AG04450 (cell line): Measurements from ENCODE around the gene NXPE4. TPM values are rescaled to one million over a fixed set of nuclear protein-coding genes. Genes with fewer than 3 reads are reported as not detected.
A peak's percentile ranks its signal among the peaks of the same experiment; 100 is the strongest.

Source experiments
- CTCF ChIA-PET: fragments of 300-600, 350-600 bp; formaldehyde crosslinking; extraction: SDS; loops from one replicate; lab custom pipeline; 2022; ENCODE audit warnings: antibody characterized with exemption, inconsistent platforms; lab: Charles Lee
- POLR2A ChIA-PET: fragments of 350-600 bp; formaldehyde crosslinking; extraction: SDS; loops from one replicate; lab custom pipeline; 2021; ENCODE audit warnings: antibody characterized with exemption, inconsistent platforms; lab: Yijun Ruan, JAX
- DNase-seq: peaks from one replicate; pipeline ENCODE4 v3.0.0-alpha.2; 2011; ENCODE audit warnings: low read depth, low spot score
- H3K27ac ChIP-seq: one replicate; pipeline ENCODE4 v1.5.1; 2012; ENCODE audit warnings: low read depth, low read length, control low read depth
- H3K27me3 ChIP-seq: one replicate; pipeline ENCODE4 v1.6.0; 2012; ENCODE audit warnings: low read length; ENCODE audit not compliant: control insufficient read depth, insufficient read depth
- H3K4me3 ChIP-seq: 2 replicates; pipeline ENCODE4 v1.5.1; 2011; ENCODE audit warnings: mild to moderate bottlenecking, low read depth, low read length, control low read depth
- H3K9me3 ChIP-seq: 2 replicates; pipeline ENCODE4 v1.5.1; 2012; ENCODE audit warnings: low read length; ENCODE audit not compliant: control insufficient read depth, insufficient read depth
- polyA plus RNA-seq: library from polyadenylated mRNA; depleted of rRNA; stranded (reverse); fragments of >200 nt; gene quantifications from 2 replicates; pipeline ENCODE4 v1.2.3, GENCODE V29; 2011
- TF ChIP-seq, protein P1 (sequence below): IDR thresholded peaks from 2 replicates; pipeline ENCODE4 v1.5.1; 2011; ENCODE audit warnings: low read depth, low read length, control low read depth, inconsistent platforms

NXPE4 gene
- polyA plus RNA-seq, 1 experiment = not detected

GRCh38 chr11:114587398-114587953 lies 8.1 kb downstream of the NXPE4 start:
- CTCF ChIA-PET = interaction anchor here (0.6 to 1.6 kb wide), 3 partner anchors 245 to 468 kb away, joined by 3 to 5 read pairs (median 3); no protein-coding TSS in a partner anchor
- H3K27me3 ChIP-seq = no peaks in the 10 kb centered on the region
- TF ChIP-seq, protein P1, sequence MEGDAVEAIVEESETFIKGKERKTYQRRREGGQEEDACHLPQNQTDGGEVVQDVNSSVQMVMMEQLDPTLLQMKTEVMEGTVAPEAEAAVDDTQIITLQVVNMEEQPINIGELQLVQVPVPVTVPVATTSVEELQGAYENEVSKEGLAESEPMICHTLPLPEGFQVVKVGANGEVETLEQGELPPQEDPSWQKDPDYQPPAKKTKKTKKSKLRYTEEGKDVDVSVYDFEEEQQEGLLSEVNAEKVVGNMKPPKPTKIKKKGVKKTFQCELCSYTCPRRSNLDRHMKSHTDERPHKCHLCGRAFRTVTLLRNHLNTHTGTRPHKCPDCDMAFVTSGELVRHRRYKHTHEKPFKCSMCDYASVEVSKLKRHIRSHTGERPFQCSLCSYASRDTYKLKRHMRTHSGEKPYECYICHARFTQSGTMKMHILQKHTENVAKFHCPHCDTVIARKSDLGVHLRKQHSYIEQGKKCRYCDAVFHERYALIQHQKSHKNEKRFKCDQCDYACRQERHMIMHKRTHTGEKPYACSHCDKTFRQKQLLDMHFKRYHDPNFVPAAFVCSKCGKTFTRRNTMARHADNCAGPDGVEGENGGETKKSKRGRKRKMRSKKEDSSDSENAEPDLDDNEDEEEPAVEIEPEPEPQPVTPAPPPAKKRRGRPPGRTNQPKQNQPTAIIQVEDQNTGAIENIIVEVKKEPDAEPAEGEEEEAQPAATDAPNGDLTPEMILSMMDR = no peak
- DNase-seq = no peak
- H3K4me3 ChIP-seq = no peak overlapping the region
- POLR2A ChIA-PET = no interaction called here
- H3K9me3 ChIP-seq = peaks cover 3% of the 10 kb centered on the region; the same call in 1 of the 2 replicates
- no peak overlapping the region for H3K27ac ChIP-seq

DNA sequence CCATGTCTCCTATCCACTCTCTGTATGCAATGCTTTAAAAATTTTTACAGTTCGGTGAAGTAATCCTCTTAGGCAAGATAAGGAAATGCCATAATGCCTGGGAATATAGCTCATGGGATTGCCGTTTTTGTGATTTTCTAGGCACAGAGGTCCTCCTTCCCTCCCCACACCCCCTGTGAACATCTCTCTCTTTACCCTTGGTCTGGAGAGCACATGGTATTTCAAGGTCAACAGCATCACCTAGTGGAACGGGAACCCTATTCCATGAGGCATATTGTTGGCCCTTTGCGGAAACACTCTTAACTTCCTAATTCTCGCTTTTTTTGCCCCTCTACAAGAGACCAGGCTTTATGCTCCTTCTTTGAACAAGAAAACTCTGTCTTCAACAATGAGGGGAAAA lies 8.8 kb downstream of the NXPE4 start:
- DNase-seq = no peak
- Histone ChIP-seq H3K4me3 (no peak overlapping the region), H3K27me3 (no peaks in the 10 kb centered on the region), H3K27ac (no peak overlapping the region), H3K9me3 (peaks cover 3% of the 10 kb centered on the region; the same call in 1 of the 2 replicates)
- ChIA-PET CTCF (interaction anchor here (0.6 to 1.2 kb wide), 4 partner anchors 240 to 467 kb away, joined by 3 read pairs; no protein-coding TSS in a partner anchor), POLR2A (no interaction called here)
- TF ChIP-seq, protein P1 = peak; percentile 30

GRCh38 chr11:114571712-114572111 lies 23.9 kb downstream of the NXPE4 start:
- POLR2A ChIA-PET = no interaction called here
- no peak overlapping the region for H3K4me3 ChIP-seq
- DNase-seq = no peak
- no peaks in the 10 kb centered on the region for H3K9me3 ChIP-seq
- no peaks in the 10 kb centered on the region for H3K27me3 ChIP-seq
- TF ChIP-seq, protein P1 = no peak
- CTCF ChIA-PET = no interaction called here
- no peak overlapping the region for H3K27ac ChIP-seq

DNA sequence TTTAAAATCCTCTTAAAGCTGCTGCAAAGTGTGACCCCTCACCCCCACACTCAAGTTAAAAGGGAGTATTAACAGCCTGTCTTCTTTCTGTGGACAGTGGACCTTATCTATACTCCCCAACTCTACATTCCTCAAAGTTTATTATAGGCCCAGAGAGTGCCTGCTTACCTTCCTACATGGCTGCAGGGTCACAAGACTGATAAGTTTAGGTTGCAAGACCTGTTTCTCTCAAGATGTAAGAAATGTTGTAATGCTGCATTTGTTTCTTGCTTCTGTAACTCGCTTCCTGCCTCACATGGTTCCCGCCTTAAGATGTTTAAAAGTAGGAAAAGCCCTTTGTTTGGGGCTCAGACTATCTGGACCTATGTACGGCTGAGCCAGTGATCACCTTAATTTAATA lies 25.8 kb downstream of the NXPE4 start:
- CTCF ChIA-PET = no interaction called here

DNA sequence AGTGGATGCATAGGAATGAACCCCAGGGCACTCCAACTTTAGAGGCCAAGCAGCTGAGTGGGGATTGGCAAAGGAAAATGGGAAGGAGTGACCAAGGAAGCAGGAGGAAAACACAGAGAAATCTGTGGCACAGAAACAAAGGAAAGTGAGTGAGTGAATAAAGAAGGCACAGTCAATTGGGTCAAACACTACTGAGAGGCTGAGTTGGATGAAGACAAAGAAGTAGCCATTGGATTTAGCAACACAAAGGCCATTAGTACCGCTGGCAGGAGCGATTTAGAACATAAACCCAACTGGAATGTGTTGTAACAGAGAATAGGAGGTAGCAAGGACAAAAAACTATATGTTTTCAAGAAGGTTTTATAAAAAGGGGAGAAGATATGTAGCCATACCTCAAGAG lies 29.3 kb downstream of the NXPE4 start:
- no peak overlapping the region for H3K4me3 ChIP-seq
- CTCF ChIA-PET = no interaction called here
- H3K27ac ChIP-seq = no peak overlapping the region
- no peaks in the 10 kb centered on the region for H3K9me3 ChIP-seq
- TF ChIP-seq, protein P1 = no peak
- POLR2A ChIA-PET = no interaction called here
- no peak for DNase-seq
- H3K27me3 ChIP-seq = no peaks in the 10 kb centered on the region

More for the DNA sequence above, 25.8 kb downstream of the NXPE4 start:
- Histone ChIP-seq H3K27ac (no peak overlapping the region), H3K9me3 (no peaks in the 10 kb centered on the region), H3K4me3 (no peak overlapping the region), H3K27me3 (no peaks in the 10 kb centered on the region)
- POLR2A ChIA-PET = no interaction called here
- no peak for DNase-seq
- TF ChIP-seq, protein P1 = no peak
